Subcutaneous adipose tissue (tissue), 4 donors: ENCODE data around the gene MYADML2. TPM values are rescaled to one million over a fixed set of nuclear protein-coding genes. Genes with fewer than 3 reads are reported as not detected.

Experiments
- total RNA-seq, 4 donors: library from RNA; depleted of rRNA; stranded (reverse); fragments of >200 nt; gene quantifications; one replicate each; pipeline ENCODE4 v1.1.0, GENCODE V29; 2016
- TF ChIP-seq, protein P1 (sequence below): fragments of 450-650 bp; IDR thresholded peaks from one replicate; pipeline ENCODE4 v1.5.1; 2016; ENCODE audit warnings: low read depth, mild to moderate bottlenecking, control low read depth, antibody characterized with exemption, moderate library complexity

The MYADML2 gene
- total RNA-seq, 4 donors from 2014 or later: not detected

DNA sequence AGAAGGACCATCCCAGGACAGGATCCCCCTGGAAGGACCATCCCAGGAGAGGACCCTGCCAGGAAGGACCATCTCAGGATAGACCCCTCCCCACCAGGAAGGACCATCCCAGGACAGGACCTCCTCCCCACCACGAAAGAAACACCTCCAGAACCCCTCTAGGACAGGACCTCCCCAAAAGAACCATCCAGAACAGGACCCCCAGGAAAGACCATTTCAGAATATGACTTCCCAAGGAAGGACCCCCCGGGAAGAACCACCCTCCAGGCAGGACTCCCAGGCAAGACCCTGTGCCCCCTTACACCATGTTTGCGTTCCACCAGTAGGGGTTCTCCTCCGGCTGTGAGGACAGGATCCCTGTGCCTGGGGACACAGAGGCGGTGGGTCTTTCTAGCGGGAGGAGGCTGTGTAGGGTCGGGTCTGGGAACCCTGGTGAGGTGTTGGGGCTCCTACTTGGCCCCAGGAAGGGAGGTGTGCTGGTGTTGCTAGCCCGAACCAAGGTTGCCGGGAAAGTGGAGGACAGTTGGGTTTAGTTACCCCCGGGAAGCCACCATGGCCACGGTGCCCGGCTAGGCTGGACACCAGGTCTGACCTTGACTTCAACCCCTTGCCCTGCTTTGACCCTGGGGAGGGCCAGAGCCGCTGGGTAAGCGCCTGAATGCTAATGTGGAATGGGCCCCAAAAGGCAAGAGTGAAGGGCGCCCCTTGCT lies 11.8 kb upstream of the MYADML2 start:
- TF ChIP-seq, protein P1, sequence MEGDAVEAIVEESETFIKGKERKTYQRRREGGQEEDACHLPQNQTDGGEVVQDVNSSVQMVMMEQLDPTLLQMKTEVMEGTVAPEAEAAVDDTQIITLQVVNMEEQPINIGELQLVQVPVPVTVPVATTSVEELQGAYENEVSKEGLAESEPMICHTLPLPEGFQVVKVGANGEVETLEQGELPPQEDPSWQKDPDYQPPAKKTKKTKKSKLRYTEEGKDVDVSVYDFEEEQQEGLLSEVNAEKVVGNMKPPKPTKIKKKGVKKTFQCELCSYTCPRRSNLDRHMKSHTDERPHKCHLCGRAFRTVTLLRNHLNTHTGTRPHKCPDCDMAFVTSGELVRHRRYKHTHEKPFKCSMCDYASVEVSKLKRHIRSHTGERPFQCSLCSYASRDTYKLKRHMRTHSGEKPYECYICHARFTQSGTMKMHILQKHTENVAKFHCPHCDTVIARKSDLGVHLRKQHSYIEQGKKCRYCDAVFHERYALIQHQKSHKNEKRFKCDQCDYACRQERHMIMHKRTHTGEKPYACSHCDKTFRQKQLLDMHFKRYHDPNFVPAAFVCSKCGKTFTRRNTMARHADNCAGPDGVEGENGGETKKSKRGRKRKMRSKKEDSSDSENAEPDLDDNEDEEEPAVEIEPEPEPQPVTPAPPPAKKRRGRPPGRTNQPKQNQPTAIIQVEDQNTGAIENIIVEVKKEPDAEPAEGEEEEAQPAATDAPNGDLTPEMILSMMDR: no peak

DNA sequence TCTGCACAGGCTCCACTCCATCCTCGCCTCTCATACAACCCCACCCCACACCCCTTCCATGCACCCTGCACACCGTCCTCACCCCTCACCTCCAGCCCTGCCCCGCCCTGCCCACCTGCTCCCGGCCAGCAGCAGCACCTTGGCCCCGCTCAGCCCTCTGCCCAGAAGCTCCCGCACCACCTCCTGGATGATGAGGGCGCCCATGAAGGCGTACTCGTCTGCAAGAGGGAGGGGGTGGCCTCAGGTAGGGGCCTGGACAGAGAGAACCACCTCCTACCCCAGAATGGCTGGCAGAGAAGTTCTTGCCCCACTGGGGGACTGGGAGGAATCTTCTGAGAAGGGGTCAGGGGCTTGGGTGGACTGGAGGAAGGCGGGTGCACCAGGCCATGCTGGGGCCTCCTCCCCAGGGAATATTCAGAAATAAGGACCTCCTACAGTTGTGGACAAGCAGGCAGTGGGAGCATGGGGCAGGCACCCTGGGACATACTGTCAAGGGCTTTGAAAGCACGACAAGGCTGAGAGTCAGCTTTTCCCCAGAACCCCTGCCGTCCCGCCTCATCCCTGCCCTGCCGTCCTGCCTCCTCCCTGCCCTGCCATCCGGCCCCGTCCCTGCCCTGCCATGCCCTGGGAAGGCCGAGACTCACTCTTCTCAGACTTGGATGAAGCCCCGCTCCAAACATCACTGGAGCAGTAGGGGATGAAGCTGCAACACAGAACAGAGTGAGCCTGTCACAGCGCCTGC lies 10.8 kb upstream of the MYADML2 start:
- TF ChIP-seq, protein P1: no peak

DNA sequence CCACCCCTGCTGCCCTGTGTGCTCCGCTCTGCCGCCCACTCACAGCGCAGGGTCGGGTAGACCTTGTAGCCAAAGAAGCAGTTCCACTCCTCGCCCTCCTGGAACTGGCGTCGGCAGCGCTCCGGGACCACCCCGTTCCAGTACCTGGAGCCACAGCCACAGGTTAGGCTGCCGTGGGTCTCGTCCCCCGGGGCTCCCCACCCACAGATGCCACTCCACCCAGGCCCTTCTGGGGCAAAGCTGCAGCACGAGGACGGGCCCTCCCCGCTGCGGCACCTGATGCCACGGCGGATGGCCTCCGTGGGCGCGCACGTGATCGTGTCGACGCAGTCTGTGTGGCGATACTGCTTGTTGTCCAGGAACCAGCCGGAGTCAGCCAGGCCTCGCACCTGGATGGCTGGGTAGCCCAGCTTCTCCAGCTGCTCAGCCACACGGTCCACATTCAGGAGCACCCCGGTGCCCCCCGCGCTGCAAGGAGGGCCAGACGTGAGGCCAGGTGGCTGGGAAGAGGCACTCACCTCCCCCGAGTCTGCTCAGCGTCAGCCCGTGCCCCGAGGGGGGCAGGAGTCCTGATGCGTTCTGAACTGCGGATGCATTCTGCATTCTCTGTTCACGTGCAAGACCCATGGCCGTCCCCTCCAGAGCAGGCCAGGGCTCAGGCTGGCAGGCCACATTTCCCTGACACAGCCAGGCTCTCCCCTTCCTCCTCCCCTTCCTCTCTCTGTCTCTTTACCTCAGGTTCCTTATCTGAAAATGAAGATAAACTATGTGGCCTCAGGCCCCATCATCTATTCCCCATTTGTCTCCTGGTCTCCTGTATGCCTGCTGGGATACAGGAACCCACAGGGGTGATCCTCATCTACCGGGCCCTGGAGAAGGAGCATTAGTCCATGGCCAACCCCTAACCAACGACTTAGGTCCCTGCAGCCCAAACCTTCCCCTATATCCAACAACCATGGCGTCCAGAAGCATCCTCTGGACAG lies 9.9 kb upstream of the MYADML2 start:
- TF ChIP-seq, protein P1: no peak

DNA sequence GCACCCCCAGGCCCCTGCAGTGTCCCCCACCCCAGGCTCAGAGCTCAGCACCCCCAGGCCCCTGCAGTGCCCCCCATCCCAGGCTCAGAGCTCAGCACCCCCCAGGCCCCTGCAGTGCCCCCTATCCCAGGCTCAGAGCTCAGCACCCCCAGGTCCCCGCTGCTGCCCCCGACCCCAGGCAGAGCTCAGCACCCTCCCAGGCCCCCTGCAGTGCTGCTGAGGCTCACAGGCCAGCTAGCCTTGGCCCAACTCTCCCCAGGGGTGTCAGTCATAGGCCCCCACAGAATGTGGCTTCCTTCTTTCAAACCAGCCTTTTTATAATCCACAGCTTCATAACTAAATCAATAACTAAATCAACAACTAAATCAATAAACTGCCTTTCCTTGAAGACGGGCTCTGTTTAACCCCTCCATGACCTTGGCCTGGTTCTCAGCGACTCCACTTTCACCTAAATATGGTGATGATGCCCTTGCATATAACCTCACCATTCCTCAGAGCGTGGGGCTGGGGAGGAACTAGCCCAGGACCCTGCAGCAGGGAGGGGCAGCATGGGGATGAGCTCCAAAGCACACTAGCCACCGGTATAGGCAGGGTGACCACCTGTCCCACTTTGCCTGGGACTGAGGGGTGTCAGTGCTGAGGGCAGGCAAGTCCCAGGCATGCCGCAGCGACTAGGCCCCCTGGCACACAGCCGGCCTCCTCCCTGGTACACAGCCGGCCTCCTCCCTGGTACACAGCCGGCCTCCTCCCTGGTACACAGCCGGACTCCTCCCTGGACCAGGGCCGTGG lies 8.9 kb upstream of the MYADML2 start:
- TF ChIP-seq, protein P1: no peak

DNA sequence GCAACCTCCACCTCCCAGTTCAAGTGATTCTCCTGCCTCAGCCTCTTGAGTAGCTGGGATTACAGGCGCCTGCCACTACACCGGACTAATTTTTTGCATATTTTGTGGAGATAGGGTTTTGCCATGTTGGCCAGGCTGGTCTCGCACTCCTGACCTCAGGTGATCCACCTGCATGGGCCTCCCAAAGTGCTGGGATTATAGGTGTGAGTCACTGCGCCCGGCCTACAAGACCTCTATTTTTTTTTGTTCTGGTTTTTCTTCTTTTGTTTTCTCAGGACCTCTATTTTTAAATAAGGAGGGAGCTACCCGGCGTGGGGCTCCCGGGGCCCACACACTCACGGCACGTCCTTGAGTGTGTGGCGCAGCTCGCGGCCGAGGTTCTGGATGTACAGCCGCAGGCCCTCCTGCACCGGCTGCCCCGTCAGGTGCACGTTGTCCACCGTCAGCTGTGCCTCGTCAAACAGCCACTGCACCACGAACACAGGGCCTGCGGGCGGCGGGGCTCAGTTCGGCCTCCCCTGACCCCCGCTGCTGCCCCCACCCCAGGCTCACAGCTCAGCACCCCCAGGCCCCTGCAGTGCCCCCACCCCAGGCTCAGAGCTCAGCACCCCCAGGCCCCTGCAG lies 8.1 kb upstream of the MYADML2 start:
- TF ChIP-seq, protein P1: no peak
